Measurements from ENCODE around the gene NFAT5. TPM values are rescaled to one million over a fixed set of nuclear protein-coding genes. Genes with fewer than 3 reads are reported as not detected.
"Not testable (repeated sequence)": the region's sequence is repeated elsewhere in the genome, so short reads cannot be mapped to it uniquely, and the experiment has no call there.

The NFAT5 gene
- total RNA-seq, 2 donors from 2014 or later: 77.3 to 98.6 TPM

- no peak for DNase-seq (ENCODE audit: low spot score)
Measured at GRCh38 chr16:69626256-69626655, 60.5 kb downstream of the NFAT5 start.

GRCh38 chr16:69632828-69633227 lies 67.1 kb downstream of the NFAT5 start:
- DNase-seq (ENCODE audit: low spot score) (no peak), ATAC-seq (ENCODE audit: insufficient number of reproducible peaks, low FRiP score, low read depth) (no peak)
- H3K9me3 ChIP-seq: no peaks in the 10 kb centered on the region
- peaks cover 18% of the 10 kb centered on the region for H3K36me3 ChIP-seq
- no peak overlapping the region for H3K4me3 ChIP-seq
- no peak overlapping the region for H3K27ac ChIP-seq
- no peak for TF ChIP-seq CTCF (IDR thresholded peaks at IDR 0.05)
- H3K4me1 ChIP-seq (ENCODE audit: control insufficient read depth in 1 of 2, low read depth in 2 of 2): no peaks in the 10 kb centered on the region
- no peaks in the 10 kb centered on the region for H3K27me3 ChIP-seq (replicated peaks; ENCODE audit: insufficient read depth)

More at GRCh38 chr16:69626256-69626655, 60.5 kb downstream of the NFAT5 start:
- H3K4me3 ChIP-seq: no peak overlapping the region
- no peaks in the 10 kb centered on the region for H3K27me3 ChIP-seq (replicated peaks; ENCODE audit: insufficient read depth)
- H3K36me3 ChIP-seq: peaks cover 3% of the 10 kb centered on the region
- H3K27ac ChIP-seq: no peak overlapping the region
- H3K4me1 ChIP-seq (ENCODE audit: control insufficient read depth in 1 of 2, low read depth in 2 of 2): peaks cover 3 to 14% of the 10 kb centered on the region in 2 donors
- no peak for TF ChIP-seq CTCF (IDR thresholded peaks at IDR 0.05)
- no peak for ATAC-seq (ENCODE audit: insufficient number of reproducible peaks, low FRiP score, low read depth)
- no peaks in the 10 kb centered on the region for H3K9me3 ChIP-seq

GRCh38 chr16:69633375-69633774 lies 67.6 kb downstream of the NFAT5 start:
- Histone ChIP-seq H3K36me3 (peaks cover 18% of the 10 kb centered on the region), H3K4me3 (no peak overlapping the region), H3K27me3 (replicated peaks; ENCODE audit: insufficient read depth) (no peaks in the 10 kb centered on the region), H3K4me1 (ENCODE audit: control insufficient read depth in 1 of 2, low read depth in 2 of 2) (no peaks in the 10 kb centered on the region), H3K27ac (no peak overlapping the region), H3K9me3 (no peaks in the 10 kb centered on the region)
- DNase-seq (ENCODE audit: low spot score) (no peak), ATAC-seq (ENCODE audit: insufficient number of reproducible peaks, low FRiP score, low read depth) (no peak)
- no peak for TF ChIP-seq CTCF (IDR thresholded peaks at IDR 0.05)

GRCh38 chr16:69636563-69637146 lies 70.9 kb downstream of the NFAT5 start:
- H3K27ac ChIP-seq; DNase-seq (ENCODE audit: low spot score); H3K9me3 ChIP-seq; H3K4me1 ChIP-seq (ENCODE audit: control insufficient read depth in 1 of 2, low read depth in 2 of 2); H3K4me3 ChIP-seq; ATAC-seq (ENCODE audit: insufficient number of reproducible peaks, low FRiP score, low read depth); H3K27me3 ChIP-seq (replicated peaks; ENCODE audit: insufficient read depth): not testable (repeated sequence)
- peaks cover 15% of the 10 kb centered on the region for H3K36me3 ChIP-seq

GRCh38 chr16:69637206-69637865 lies 71.6 kb downstream of the NFAT5 start:
- not testable (repeated sequence) for H3K27me3 ChIP-seq (replicated peaks; ENCODE audit: insufficient read depth); ATAC-seq (ENCODE audit: insufficient number of reproducible peaks, low FRiP score, low read depth); H3K9me3 ChIP-seq; H3K4me1 ChIP-seq (ENCODE audit: control insufficient read depth in 1 of 2, low read depth in 2 of 2); DNase-seq (ENCODE audit: low spot score); H3K4me3 ChIP-seq; H3K27ac ChIP-seq
- peaks cover 15% of the 10 kb centered on the region for H3K36me3 ChIP-seq

- H3K27ac ChIP-seq; H3K9me3 ChIP-seq; ATAC-seq (ENCODE audit: insufficient number of reproducible peaks, low FRiP score, low read depth); H3K36me3 ChIP-seq; H3K4me3 ChIP-seq; H3K27me3 ChIP-seq (replicated peaks; ENCODE audit: insufficient read depth); DNase-seq (ENCODE audit: low spot score); H3K4me1 ChIP-seq (ENCODE audit: control insufficient read depth in 1 of 2, low read depth in 2 of 2): not testable (repeated sequence)
Measured at GRCh38 chr16:69643997-69644396, 78.2 kb downstream of the NFAT5 start.

Data from thoracic aorta (tissue), 2 donors.